GM23338 (cell line): ENCODE results near the gene TCERG1L. TPM values are rescaled to one million over a fixed set of nuclear protein-coding genes. Genes with fewer than 3 reads are reported as not detected.

ENCODE experiments used
- ATAC-seq: fragments of 200-7000 bp; cut with Tn5 transposase; 3 replicates; pipeline ENCODE4 v1.9.1; 2020
- DNase-seq: peaks from one replicate; pipeline ENCODE4 v3.0.0-alpha.2; 2015; ENCODE audit warnings: low spot score
- H2AFZ ChIP-seq: fragments of 200-600 bp; sonication (generic); 2 replicates; pipeline ENCODE4 v1.8.0; 2016; ENCODE audit warnings: antibody characterized with exemption, mild to moderate bottlenecking, moderate library complexity
- H3F3A ChIP-seq: fragments of 200-600 bp; sonication (generic); replicated peaks from 2 replicates; pipeline ENCODE4 v1.8.0; 2017; ENCODE audit warnings: antibody characterized with exemption, mixed run types, low read depth
- H3K27ac ChIP-seq: fragments of 200-600 bp; sonication (generic); 2 replicates; pipeline ENCODE4 v1.6.1; 2016; ENCODE audit warnings: low read depth
- H3K27me3 ChIP-seq: fragments of 200-600 bp; sonication (generic); 2 replicates; pipeline ENCODE4 v1.8.0; 2016; ENCODE audit warnings: mild to moderate bottlenecking, mixed run types, moderate library complexity; ENCODE audit not compliant: insufficient read depth
- H3K36me3 ChIP-seq: fragments of 200-600 bp; sonication (generic); 2 replicates; pipeline ENCODE4 v1.8.0; 2016; ENCODE audit warnings: mild to moderate bottlenecking; ENCODE audit not compliant: insufficient read depth
- H3K4me1 ChIP-seq: fragments of 200-600 bp; sonication (generic); 2 replicates; pipeline ENCODE4 v1.8.0; 2016; ENCODE audit warnings: mild to moderate bottlenecking, moderate library complexity; ENCODE audit not compliant: insufficient read depth
- H3K4me2 ChIP-seq: fragments of 200-600 bp; sonication (generic); 2 replicates; pipeline ENCODE4 v1.7.1; 2017; ENCODE audit warnings: mixed run types
- H3K4me3 ChIP-seq: fragments of 200-600 bp; sonication (generic); 2 replicates; pipeline ENCODE4 v1.6.1; 2016; ENCODE audit warnings: mixed run types
- H3K79me2 ChIP-seq: fragments of 200-600 bp; sonication (generic); replicated peaks from 2 replicates; pipeline ENCODE4 v1.8.0; 2017; ENCODE audit warnings: mild to moderate bottlenecking; ENCODE audit not compliant: insufficient read depth
- H3K9me2 ChIP-seq: fragments of 200-600 bp; sonication (generic); 2 replicates; pipeline ENCODE4 v1.8.0; 2017; ENCODE audit not compliant: insufficient read depth
- H4K20me1 ChIP-seq: fragments of 200-600 bp; sonication (generic); replicated peaks from 2 replicates; pipeline ENCODE4 v1.8.0; 2017; ENCODE audit warnings: mild to moderate bottlenecking; ENCODE audit not compliant: insufficient read depth
- H3K27ac Mint-ChIP-seq: 2 replicates; pipeline ENCODE4 v1.8.0; 2020; ENCODE audit warnings: inconsistent platforms, mild to moderate bottlenecking, moderate library complexity, mixed read lengths
- H3K27me3 Mint-ChIP-seq: 3 replicates; pipeline ENCODE4 v1.8.0; 2022; ENCODE audit warnings: low read depth, mild to moderate bottlenecking, moderate library complexity, mixed read lengths, inconsistent platforms; ENCODE audit not compliant: insufficient read depth, poor library complexity
- H3K36me3 Mint-ChIP-seq: 3 replicates; pipeline ENCODE4 v1.8.0; 2021; ENCODE audit warnings: low read depth, mild to moderate bottlenecking, inconsistent platforms, moderate library complexity, mixed read lengths
- H3K4me1 Mint-ChIP-seq: 3 replicates; pipeline ENCODE4 v1.8.0; 2020; ENCODE audit warnings: mild to moderate bottlenecking, inconsistent platforms, mixed read lengths
- H3K4me3 Mint-ChIP-seq: 3 replicates; pipeline ENCODE4 v1.8.0; 2021; ENCODE audit warnings: moderate library complexity, mild to moderate bottlenecking, inconsistent platforms, mixed read lengths
- H3K9me3 Mint-ChIP-seq: 3 replicates; pipeline ENCODE4 v1.8.0; 2020; ENCODE audit warnings: moderate library complexity, mild to moderate bottlenecking, inconsistent platforms, mixed read lengths
- CREB1 ChIP-seq: fragments of 250-450 bp; sonication (Bioruptor Pico); IDR thresholded peaks from 2 replicates; pipeline ENCODE4 v1.5.0; 2020; ENCODE audit warnings: low read depth, mild to moderate bottlenecking, moderate library complexity
- ETS1 ChIP-seq: IDR thresholded peaks from 2 replicates; pipeline ENCODE4 v1.6.1; 2016; ENCODE audit warnings: antibody characterized with exemption
- EZH2 ChIP-seq: fragments of 200-600 bp; sonication (generic); IDR thresholded peaks from one replicate; pipeline ENCODE4 v1.8.0; 2017; ENCODE audit warnings: antibody characterized with exemption, mild to moderate bottlenecking, low read depth; ENCODE audit not compliant: unreplicated experiment
- EZH2phosphoT487 ChIP-seq: fragments of 200-600 bp; sonication (generic); IDR thresholded peaks from one replicate; pipeline ENCODE4 v1.8.1; 2018; ENCODE audit warnings: antibody characterized with exemption; ENCODE audit not compliant: unreplicated experiment
- JUNB ChIP-seq: IDR thresholded peaks from one replicate; pipeline ENCODE4 v1.6.1; 2016; ENCODE audit warnings: antibody characterized with exemption; ENCODE audit not compliant: unreplicated experiment
- NANOG ChIP-seq: IDR thresholded peaks from 2 replicates; pipeline ENCODE4 v1.6.1; 2016; ENCODE audit warnings: antibody characterized with exemption, borderline replicate concordance
- POLR2AphosphoS5 ChIP-seq: IDR thresholded peaks from 2 replicates; pipeline ENCODE4 v1.6.1; 2016; ENCODE audit warnings: antibody characterized with exemption, low read depth
- STAT1 ChIP-seq: IDR thresholded peaks from one replicate; pipeline ENCODE4 v1.6.1; 2016; ENCODE audit warnings: antibody characterized with exemption; ENCODE audit not compliant: unreplicated experiment
- ZNF114 ChIP-seq: fragments of 250-450 bp; sonication (Bioruptor Pico); IDR thresholded peaks from 2 replicates; pipeline ENCODE4 v1.5.0; 2020; ENCODE audit warnings: mild to moderate bottlenecking, moderate library complexity
- ZNF331 ChIP-seq: fragments of 250-450 bp; sonication (Bioruptor Pico); IDR thresholded peaks from 2 replicates; pipeline ENCODE4 v1.5.0; 2020; ENCODE audit warnings: low read depth, mild to moderate bottlenecking, moderate library complexity
- polyA plus RNA-seq: library from polyadenylated mRNA; unstranded; fragments of >200 nt; fragmentation: Nextera tagmentation; extraction: Ambion mirVana; gene quantifications from 2 replicates; pipeline ENCODE4 v1.2.1, GENCODE V29; 2016
- total RNA-seq: library from RNA; depleted of rRNA; stranded (reverse); fragments of >200 nt; shearing (Covaris generic); gene quantifications from 2 replicates; pipeline ENCODE4 v1.2.3, GENCODE V29; 2014
- TF ChIP-seq, protein P1 (sequence below): IDR thresholded peaks from one replicate; pipeline ENCODE4 v1.6.1; 2018; ENCODE audit warnings: antibody characterized with exemption; ENCODE audit not compliant: unreplicated experiment
- TF ChIP-seq, protein P2 (sequence below), 2 experiments: fragments of 200-600 bp in 1 of 2; sonication (generic) in 1 of 2; conservative IDR thresholded peaks; 2 replicates each; pipeline versions ENCODE4 v1.5.1 to v1.6.1; 2016 to 2017; ENCODE audit warnings: antibody characterized with exemption in 2 of 2, low read depth in 2 of 2, mild to moderate bottlenecking in 2 of 2, moderate library complexity in 1 of 2

TCERG1L gene
- total and polyA plus RNA-seq, 2 experiments from 2014 or later: 3.9 to 5.5 TPM

- TF ChIP-seq ETS1 (no peak), CREB1 (CRISPR knock-in tag) (no peak), NANOG (no peak), ZNF114 (CRISPR knock-in tag) (no peak), EZH2phosphoT487 (no peak), ZNF331 (CRISPR knock-in tag) (no peak), STAT1 (no peak), JUNB (no peak), POLR2AphosphoS5 (no peak)
- TF ChIP-seq, protein P1, sequence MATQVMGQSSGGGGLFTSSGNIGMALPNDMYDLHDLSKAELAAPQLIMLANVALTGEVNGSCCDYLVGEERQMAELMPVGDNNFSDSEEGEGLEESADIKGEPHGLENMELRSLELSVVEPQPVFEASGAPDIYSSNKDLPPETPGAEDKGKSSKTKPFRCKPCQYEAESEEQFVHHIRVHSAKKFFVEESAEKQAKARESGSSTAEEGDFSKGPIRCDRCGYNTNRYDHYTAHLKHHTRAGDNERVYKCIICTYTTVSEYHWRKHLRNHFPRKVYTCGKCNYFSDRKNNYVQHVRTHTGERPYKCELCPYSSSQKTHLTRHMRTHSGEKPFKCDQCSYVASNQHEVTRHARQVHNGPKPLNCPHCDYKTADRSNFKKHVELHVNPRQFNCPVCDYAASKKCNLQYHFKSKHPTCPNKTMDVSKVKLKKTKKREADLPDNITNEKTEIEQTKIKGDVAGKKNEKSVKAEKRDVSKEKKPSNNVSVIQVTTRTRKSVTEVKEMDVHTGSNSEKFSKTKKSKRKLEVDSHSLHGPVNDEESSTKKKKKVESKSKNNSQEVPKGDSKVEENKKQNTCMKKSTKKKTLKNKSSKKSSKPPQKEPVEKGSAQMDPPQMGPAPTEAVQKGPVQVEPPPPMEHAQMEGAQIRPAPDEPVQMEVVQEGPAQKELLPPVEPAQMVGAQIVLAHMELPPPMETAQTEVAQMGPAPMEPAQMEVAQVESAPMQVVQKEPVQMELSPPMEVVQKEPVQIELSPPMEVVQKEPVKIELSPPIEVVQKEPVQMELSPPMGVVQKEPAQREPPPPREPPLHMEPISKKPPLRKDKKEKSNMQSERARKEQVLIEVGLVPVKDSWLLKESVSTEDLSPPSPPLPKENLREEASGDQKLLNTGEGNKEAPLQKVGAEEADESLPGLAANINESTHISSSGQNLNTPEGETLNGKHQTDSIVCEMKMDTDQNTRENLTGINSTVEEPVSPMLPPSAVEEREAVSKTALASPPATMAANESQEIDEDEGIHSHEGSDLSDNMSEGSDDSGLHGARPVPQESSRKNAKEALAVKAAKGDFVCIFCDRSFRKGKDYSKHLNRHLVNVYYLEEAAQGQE: no peak
- TF ChIP-seq, protein P2, sequence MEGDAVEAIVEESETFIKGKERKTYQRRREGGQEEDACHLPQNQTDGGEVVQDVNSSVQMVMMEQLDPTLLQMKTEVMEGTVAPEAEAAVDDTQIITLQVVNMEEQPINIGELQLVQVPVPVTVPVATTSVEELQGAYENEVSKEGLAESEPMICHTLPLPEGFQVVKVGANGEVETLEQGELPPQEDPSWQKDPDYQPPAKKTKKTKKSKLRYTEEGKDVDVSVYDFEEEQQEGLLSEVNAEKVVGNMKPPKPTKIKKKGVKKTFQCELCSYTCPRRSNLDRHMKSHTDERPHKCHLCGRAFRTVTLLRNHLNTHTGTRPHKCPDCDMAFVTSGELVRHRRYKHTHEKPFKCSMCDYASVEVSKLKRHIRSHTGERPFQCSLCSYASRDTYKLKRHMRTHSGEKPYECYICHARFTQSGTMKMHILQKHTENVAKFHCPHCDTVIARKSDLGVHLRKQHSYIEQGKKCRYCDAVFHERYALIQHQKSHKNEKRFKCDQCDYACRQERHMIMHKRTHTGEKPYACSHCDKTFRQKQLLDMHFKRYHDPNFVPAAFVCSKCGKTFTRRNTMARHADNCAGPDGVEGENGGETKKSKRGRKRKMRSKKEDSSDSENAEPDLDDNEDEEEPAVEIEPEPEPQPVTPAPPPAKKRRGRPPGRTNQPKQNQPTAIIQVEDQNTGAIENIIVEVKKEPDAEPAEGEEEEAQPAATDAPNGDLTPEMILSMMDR (conservative IDR thresholded peaks at IDR 0.05; ENCODE audit: low read depth in 2 of 2): no peak
Measured at GRCh38 chr10:131059881-131060280, 251.6 kb downstream of the TCERG1L start (continued).

- Mint-ChIP-seq H3K4me3 (no peak overlapping the region), H3K4me1 (peaks cover 9% of the 10 kb centered on the region; the same call in 2 of the 3 replicates), H3K36me3 (peaks cover 24% of the 10 kb centered on the region), H3K9me3 (peaks cover 81% of the 10 kb centered on the region), H3K27ac (no peak overlapping the region), H3K27me3 (peaks cover 3% of the 10 kb centered on the region)
- no peaks in the 10 kb centered on the region for H3K4me1 ChIP-seq
- no peak overlapping the region for H3K27ac ChIP-seq
- ATAC-seq (no peak), DNase-seq (no peak)
- H4K20me1 ChIP-seq: no peaks in the 10 kb centered on the region
- H3K36me3 ChIP-seq: no peaks in the 10 kb centered on the region
- no peak overlapping the region for H3K4me2 ChIP-seq
- H3K27me3 ChIP-seq: no peaks in the 10 kb centered on the region
- no peak overlapping the region for H3K4me3 ChIP-seq
- H3K9me2 ChIP-seq: no peaks in the 10 kb centered on the region
- H3F3A ChIP-seq: no peaks in the 10 kb centered on the region
- no peaks in the 10 kb centered on the region for H3K79me2 ChIP-seq
- H2AFZ ChIP-seq: no peak overlapping the region
- no peak for TF ChIP-seq NANOG
- TF ChIP-seq ZNF331 (CRISPR knock-in tag): no peak
- no peak for TF ChIP-seq EZH2phosphoT487
- no peak for TF ChIP-seq CREB1 (CRISPR knock-in tag)
- no peak for TF ChIP-seq POLR2AphosphoS5
- no peak for TF ChIP-seq ETS1
- TF ChIP-seq EZH2: no peak
Measured at GRCh38 chr10:131058799-131059198, 252.7 kb downstream of the TCERG1L start.
